ENCODE data around the gene SPEF2.
A peak's percentile ranks its signal among the peaks of the same experiment; 100 is the strongest.

Gene SPEF2

DNA sequence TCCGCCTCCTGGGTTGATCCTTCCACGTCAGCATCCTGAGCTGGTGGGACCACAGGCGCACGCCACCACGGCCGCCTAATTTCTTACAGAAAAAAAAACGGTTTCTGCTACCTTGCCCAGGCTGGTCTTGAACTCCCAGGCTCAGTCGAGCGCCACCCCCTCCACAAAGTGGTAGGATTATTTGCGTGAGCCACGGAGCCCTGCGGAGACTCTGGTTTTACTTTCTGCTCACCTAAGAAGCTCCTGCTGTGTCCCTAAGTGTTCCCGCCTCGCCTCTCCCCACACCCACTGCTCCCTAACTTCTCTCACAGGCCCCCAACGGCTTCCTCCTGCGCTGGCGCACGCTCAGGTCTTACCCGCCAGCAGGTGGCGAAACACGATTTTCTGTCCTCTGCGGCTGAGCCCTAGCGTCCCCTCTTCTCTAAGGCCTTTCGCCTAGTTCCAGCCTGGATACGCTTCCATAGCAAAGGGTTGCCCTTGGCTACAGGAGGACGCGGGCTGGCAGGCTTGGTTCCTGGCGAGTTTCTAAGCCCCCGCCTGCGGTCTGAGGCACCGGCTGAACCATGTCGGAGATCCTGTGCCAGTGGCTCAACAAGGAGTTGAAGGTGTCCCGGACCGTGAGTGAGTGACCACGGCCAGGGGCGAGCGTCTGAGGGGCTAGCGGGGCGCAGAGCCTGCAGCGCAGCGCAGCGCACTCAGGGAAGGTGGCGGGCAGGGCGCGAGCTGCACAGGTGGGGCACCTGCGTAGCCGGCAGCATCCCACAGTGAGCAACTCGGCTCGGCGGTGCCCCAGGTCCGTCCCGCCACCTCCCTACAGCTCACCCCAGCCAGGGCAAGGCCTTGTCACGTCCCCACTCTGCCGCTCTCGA, at the start of gene SPEF2:
TSS of gene SPEF2 (plus strand) at position 429 of the 869 bp plus-strand sequence. CDS start at position 564, 135 bp downstream.
- DNase-seq (ENCODE audit: low spot score): peak; percentile 75

GRCh38 chr5:35575578-35575977, 42.1 kb upstream of the SPEF2 start:
- no peak for DNase-seq (ENCODE audit: low spot score)

DNA sequence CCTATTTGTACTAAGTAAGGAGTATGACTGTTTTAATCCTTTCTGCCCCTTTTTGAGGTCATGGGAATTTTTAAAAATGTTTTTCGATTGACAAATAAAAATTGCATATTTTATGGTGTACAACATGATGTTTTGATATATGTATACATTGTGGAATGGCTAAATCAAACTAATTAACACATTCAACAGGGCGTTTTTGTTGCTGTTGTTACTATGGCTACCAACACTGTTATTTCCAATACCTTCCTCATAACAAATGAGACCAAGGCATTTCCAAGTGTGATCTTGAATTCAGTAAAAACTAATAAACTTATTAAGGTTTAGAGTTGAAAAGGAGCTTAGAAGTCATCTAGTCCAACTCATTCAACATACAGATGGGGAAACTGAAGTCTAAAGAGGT, 30.2 kb upstream of the SPEF2 start:
- no peak for DNase-seq (ENCODE audit: low spot score)

DNA sequence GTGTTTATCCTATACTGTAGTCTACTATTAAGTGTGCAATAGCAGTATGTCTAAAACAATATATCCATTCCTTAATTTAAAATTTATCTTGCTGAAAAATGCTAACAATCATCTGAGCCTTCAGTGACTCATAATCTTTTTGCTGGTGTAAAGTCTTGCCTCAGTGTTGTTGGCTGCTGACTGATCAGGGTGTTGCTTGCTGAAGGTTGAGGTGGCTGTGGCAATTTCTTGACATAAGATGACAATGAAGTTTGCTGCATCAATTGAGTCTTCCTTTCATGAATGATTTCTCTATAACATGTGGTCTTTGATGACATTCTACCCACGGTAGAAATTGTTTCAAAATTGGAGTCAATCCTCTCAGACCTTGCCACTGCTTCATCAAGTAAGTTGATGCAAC, 24.3 kb upstream of the SPEF2 start:
- DNase-seq (ENCODE audit: low spot score): no peak

DNA sequence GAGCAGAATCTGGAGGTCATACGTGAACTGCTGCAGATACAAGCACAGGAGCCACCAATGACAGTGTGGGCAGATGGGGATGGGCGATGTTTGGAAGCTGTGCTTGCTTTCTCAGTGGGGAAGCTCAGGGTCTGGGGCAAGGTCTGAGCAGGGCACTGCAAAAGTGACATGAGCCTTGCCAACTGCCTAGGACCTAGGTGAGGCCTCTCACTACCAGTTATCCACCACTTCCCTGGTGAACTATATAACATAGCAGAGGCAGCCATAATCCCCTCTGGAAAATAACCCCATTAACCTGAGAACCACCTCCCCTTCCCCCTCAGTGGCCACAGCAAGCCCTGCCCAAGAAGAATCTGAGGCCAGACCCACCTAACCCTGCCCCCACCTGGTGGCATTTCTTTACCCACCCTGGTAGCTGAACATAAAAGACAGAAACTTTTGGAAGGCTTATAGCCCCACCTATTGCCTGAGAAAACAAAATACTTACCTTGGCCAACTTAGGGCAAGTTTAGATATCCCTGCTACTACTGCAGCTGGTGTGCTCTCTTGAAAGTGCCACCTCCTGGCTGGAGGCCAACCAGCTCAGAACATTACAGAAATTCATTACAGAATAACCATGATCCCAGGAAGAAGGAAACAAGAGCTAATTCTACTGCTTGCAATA, 18.8 kb upstream of the SPEF2 start:
- no peak for DNase-seq (ENCODE audit: low spot score)

DNA sequence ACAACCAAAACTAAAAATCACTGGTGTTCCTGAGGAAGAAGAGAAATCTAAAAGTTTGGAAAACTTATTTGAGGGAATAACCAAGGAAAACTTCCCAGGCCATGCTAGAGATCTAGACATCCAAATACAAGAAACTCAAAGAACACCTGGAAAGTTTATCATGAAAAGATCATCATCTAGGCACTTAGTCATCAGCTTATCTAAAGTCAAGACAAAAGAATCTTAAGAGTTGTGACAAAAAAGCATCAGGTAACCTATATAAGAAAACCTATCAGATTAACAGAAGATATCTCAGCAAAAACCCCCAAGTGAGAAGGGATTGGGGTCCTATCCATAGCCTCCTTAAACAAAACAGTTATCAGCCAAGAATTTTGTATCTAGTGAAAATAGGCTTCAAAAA, 17.1 kb upstream of the SPEF2 start:
- no peak for DNase-seq (ENCODE audit: low spot score)

DNA sequence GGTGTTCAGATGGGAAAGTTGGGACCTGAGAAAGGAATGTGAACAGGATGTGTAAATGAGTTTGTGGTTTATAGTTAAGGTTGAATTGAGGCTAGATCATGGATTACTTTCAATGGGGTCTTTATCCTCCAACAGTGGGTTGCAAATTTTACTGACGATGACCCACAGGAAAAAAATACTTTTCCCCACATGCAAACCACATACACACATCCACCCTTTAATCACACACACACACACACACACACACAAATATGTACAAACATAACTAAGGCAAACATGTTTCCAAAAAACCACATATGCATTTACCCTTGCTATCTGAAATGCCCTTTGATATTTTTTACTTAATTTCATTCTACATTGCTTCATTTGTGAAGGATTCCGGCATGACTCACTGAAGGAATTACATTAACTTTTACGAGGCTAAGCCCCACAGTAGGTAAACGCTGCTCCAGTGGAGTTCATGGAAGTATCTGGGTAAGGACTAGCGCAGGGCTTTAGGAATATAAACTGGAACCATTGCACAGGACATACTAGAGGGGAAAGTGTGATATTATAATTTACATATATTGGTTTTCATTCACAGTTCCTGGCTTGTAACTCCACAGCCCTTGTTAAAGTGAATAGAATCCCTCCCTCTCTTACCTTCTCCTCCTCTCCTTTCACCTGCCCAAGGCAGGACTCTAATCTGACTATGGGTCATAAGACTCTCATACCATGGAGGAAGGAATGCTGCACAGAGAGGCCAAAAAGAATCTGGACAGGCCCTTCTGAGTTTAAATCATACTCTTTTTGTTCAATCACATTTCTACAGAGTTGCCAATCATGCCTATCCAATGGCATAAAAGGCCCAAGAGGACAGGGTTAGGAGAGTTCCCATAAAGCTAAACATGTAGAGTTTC, 8.5 kb upstream of the SPEF2 start:
- no peak for DNase-seq (ENCODE audit: low spot score)

- no peak for DNase-seq (ENCODE audit: low spot score)
These were observed 616 bp upstream of the SPEF2 start for GRCh38 chr5:35617060-35617434.

- DNase-seq (ENCODE audit: low spot score): no peak
These were observed 607 bp downstream of the SPEF2 start for GRCh38 chr5:35618304-35618636.

GRCh38 chr5:35618781-35619180, 1.1 kb downstream of the SPEF2 start:
- DNase-seq (ENCODE audit: low spot score): no peak

DNA sequence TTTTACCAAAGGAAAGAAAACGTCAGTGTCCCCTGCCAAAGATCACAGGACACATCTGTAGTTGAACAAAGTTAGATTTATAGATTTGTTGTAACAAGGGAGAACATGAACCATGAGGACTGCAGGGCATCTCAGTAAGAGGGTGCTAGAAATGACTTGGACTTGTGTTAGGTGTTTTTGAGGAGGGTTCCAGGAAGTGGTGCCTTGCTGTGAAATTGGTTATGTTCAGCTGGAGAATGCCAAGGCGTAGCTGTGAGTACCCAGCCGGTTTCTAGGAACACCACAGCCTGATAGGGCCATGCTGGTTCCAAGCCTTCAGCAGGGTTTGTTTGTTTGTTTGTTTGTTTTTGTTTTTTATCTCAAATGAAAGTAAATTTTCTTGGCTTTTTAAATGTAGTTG, 5.3 kb downstream of the SPEF2 start:
- no peak for DNase-seq (ENCODE audit: low spot score)

GRCh38 chr5:35623991-35624390, 6.3 kb downstream of the SPEF2 start:
- no peak for DNase-seq (ENCODE audit: low spot score)

DNA sequence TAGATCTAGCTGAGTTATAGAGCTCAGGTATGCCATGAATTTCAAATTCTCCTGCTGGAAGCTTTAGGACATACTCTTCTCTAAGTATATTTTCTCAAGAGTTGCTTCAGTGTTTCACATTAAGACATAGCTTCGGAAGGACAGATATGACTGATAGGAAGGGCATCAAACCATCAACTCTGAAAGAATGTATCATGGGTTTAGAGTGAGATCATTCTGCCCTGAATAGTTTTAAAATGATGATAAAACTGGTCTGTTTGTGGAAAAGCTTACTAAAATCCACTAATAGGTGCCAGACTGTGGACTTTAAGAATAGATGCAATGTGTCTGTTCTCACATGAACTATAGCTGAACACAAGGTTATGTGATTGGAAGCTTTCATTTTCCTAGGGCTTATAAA, 8.4 kb downstream of the SPEF2 start:
- no peak for DNase-seq (ENCODE audit: low spot score)

GRCh38 chr5:35626553-35626952, 8.9 kb downstream of the SPEF2 start:
- no peak for DNase-seq (ENCODE audit: low spot score)

DNA sequence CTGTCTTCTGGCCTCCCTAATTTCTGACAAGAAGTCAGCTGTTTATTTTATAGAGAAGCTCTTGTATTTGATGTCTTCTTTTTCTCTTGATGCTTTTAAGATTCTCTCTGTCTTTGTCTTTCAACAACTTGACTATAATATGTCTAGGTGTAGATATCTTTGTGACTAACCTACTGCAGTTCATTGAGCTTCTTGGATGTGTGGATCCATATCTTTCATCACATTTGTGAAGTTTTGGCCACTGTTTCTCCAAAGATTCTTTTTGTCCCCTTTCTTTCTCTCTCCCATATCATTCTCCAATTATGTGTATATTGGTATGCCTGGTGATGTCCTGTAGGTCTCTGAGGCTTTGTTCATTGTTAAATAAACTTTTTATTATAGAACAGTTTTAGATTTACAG, 16.7 kb downstream of the SPEF2 start:
- no peak for DNase-seq (ENCODE audit: low spot score)

DNA sequence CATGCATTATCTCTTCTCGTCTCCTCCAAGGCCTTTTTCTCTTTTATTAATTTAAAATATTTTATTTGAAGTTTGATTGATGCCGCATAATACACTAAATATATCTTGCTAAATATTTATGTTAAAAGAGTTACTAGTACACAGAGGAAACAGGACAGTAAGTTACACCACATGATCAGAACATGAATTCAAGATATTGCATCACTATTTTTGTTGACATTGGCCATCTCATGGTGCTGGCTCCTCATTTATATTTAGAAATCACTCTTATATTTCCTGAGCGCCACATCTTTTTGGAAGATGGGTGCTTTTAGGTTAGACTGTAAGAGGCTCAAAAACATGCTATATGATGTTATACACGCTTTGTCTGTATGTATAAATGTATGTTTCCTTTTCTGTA, 23.0 kb downstream of the SPEF2 start:
- DNase-seq (ENCODE audit: low spot score): no peak

DNA sequence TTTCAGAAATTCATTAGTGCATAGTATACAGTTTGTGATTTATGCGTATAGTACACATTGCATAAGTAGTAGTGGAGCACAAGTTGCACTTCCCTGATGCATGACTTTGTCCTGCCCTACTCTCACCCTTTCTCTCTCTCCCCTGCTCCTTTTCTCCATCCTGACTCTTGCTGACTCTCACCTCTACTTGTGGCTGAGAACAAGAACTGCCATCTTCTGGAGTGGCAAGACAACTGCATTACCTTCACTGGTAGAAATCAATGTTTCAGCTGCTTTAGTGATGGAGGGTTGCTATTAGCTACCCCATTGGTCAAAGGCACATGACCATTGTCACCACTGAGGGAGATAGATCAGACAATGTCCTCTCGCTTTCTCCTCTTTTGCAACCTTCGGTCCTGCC, 26.9 kb downstream of the SPEF2 start:
- no peak for DNase-seq (ENCODE audit: low spot score)

- DNase-seq (ENCODE audit: low spot score): no peak
These were observed 29.5 kb downstream of the SPEF2 start for GRCh38 chr5:35647128-35647527.

DNA sequence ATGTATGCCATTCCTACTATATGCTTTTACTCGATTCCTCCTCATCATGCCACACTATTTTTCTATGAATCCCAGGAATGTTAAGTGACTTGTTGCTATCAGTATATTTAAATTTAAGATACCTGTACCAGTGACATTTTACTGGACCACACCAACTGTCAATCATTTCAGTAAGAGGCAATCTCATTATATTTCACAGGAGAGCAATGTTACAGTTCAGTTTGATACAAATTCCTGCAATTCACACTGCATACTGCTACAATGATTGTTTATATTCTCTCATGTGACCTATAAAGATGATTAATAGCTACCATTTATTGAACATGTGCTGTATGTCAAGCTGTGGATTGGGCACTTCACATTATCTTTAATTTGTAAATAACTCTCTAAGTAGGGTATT, 30.0 kb downstream of the SPEF2 start:
- no peak for DNase-seq (ENCODE audit: low spot score)

GRCh38 chr5:35651002-35651756, 33.5 kb downstream of the SPEF2 start:
- DNase-seq (ENCODE audit: low spot score): peak; percentile 76

DNA sequence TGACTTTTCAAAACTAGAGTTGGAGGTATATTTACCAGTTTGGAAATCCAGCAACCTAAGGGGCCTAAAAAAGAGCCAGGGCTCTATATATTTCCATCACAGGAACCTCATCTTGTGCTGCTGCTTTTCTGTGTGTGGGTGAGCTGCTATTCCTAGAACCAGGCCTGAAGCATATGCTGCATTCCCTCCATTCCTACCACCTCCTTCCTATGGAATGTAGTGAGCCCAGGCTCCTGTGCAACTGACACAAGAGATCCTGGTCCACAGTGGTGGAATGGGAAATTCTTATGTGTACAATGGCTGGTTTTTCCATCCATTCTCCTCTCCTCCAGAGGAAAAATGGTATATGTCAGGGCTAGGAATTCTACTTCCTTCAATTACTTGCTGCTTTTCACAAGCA, 39.1 kb downstream of the SPEF2 start:
- no peak for DNase-seq (ENCODE audit: low spot score)

DNA sequence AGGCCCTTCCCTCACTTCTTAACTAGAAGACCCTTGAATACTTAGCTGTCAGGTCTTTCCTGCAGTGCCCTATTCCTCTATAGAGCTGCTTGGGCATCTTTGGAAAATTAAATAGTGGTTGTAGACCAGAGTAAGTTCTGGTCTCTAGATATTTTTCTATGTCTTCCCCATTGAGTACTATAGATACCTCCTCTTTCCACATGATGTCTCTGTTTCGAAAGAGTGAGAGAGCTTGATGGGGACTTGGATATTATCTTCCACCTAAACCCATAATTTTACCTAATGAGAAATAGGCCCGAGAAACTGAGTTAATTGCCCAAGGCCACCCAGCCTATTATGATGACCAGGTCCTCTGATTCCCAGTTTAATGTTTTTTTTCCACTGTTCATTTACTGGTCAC, 40.2 kb downstream of the SPEF2 start:
- DNase-seq (ENCODE audit: low spot score): peak; percentile 23

All from CD4-positive, alpha-beta T cell treated with Interleukin-6 at 100 ng/mL for 8 hours (primary cell).